PC-9 (cell line): ENCODE results near the gene HSPA9. TPM values are rescaled to one million over a fixed set of nuclear protein-coding genes. Genes with fewer than 3 reads are reported as not detected.

ENCODE experiments used
- BruUV-seq: library from RNA; stranded (reverse); fragments of 400-500 nt; replicated peaks from 2 replicates; lab custom pipeline; 2021; lab: Mats Ljungman, UMichigan
- CTCF ChIA-PET: fragments of 300-600 bp; sonication (Branson Sonifier 250); formaldehyde crosslinking; loops from one replicate; lab custom pipeline; 2022; ENCODE audit warnings: antibody characterized with exemption; lab: Charles Lee
- POLR2A ChIA-PET: fragments of 300-600 bp; sonication (Branson Sonifier 250); formaldehyde crosslinking; loops from one replicate; lab custom pipeline; 2022; ENCODE audit warnings: antibody characterized with exemption; ENCODE audit not compliant: unreplicated experiment; lab: Charles Lee
- DNase-seq, 2 experiments: peaks; one replicate each; pipeline versions ENCODE4 v3.0.0 to v3.0.0-alpha.2; 2015 to 2022; ENCODE audit warnings: mixed read lengths in 1 of 2
- H2AFZ ChIP-seq: fragments of 200-600 bp; sonication (generic); 2 replicates; pipeline ENCODE4 v1.8.1; 2017; ENCODE audit warnings: antibody characterized with exemption
- H3F3A ChIP-seq: fragments of 200-600 bp; sonication (generic); 2 replicates; pipeline ENCODE4 v1.8.1; 2017; ENCODE audit warnings: antibody characterized with exemption, mild to moderate bottlenecking, low read depth; ENCODE audit not compliant: insufficient read depth
- H3K27ac ChIP-seq: fragments of 200-600 bp; sonication (generic); 2 replicates; pipeline ENCODE4 v1.6.1; 2016; ENCODE audit warnings: mixed run types
- H3K27me3 ChIP-seq: fragments of 200-600 bp; sonication (generic); 2 replicates; pipeline ENCODE4 v1.6.1; 2016; ENCODE audit warnings: low read depth, mixed run types; ENCODE audit not compliant: insufficient read depth
- H3K36me3 ChIP-seq: fragments of 200-600 bp; sonication (generic); 2 replicates; pipeline ENCODE4 v1.6.1; 2016; ENCODE audit warnings: low read depth, mixed run types
- H3K4me1 ChIP-seq: fragments of 200-600 bp; sonication (generic); replicated peaks from 2 replicates; pipeline ENCODE4 v1.6.1; 2016; ENCODE audit warnings: mixed run types; ENCODE audit not compliant: insufficient read depth
- H3K4me2 ChIP-seq: fragments of 200-600 bp; sonication (generic); 2 replicates; pipeline ENCODE4 v1.6.1; 2017; ENCODE audit warnings: mixed run types
- H3K4me3 ChIP-seq: fragments of 200-600 bp; sonication (generic); 2 replicates; pipeline ENCODE4 v1.6.1; 2016; ENCODE audit warnings: mixed run types
- H3K79me2 ChIP-seq: fragments of 200-600 bp; sonication (generic); 2 replicates; pipeline ENCODE4 v1.6.1; 2017; ENCODE audit warnings: low read depth, mixed run types
- H3K9me2 ChIP-seq: fragments of 200-600 bp; sonication (generic); 2 replicates; pipeline ENCODE4 v1.8.1; 2017; ENCODE audit warnings: mild to moderate bottlenecking; ENCODE audit not compliant: insufficient read depth
- H3K9me3 ChIP-seq: fragments of 200-600 bp; sonication (generic); 2 replicates; pipeline ENCODE4 v1.8.1; 2016; ENCODE audit warnings: low read depth; ENCODE audit not compliant: insufficient read depth
- H4K20me1 ChIP-seq: fragments of 200-600 bp; sonication (generic); 2 replicates; pipeline ENCODE4 v1.8.1; 2017; ENCODE audit not compliant: insufficient read depth
- CTCF ChIP-seq: fragments of 200-600 bp; sonication (generic); conservative IDR thresholded peaks from 2 replicates; pipeline ENCODE4 v1.6.1; 2017; ENCODE audit warnings: mixed run types, antibody characterized with exemption, mild to moderate bottlenecking, moderate library complexity
- EZH2 ChIP-seq: fragments of 200-600 bp; sonication (generic); IDR thresholded peaks from 2 replicates; pipeline ENCODE4 v1.8.0; 2017; ENCODE audit warnings: antibody characterized with exemption, low read depth
- intact Hi-C: fragments of 100-400 bp; cut with micrococcal nuclease; formaldehyde crosslinking; loops from one replicate; pipeline ENCODE4 v1.10.0; 2022; ENCODE audit not compliant: unreplicated experiment
- total RNA-seq: library from RNA; stranded (reverse); gene quantifications from 2 replicates; pipeline ENCODE4 v1.2.3, GENCODE V29; 2021

Gene HSPA9
- total RNA-seq, 1 experiment from 2014 or later = 256 TPM

DNA sequence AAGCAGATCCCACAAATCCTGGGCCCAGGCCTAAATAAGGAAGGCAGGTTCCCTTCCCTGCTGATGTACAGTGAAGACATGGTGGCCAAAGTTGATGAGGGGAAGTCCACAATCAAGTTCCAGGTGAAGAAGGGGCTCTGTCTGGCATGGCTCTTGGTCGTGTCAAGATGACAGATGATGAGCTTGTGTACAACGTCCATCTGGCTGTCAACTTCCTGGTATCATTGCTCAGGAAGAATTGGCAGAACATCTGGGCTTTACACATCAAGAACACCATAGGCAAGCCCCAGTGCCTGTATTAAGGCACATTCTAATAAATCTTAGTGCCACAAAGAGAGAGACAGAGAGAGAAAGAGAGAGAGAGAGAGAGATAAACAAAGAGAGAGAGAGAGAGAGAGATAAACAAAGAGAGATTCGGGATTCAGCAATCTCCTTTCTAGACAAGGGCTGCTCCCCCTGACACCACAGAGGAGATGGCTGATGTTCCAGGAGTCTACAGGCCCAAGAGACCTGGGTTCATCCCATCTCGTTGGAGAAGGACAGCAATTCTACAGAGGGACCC is 45.5 kb upstream of the HSPA9 start:
- Histone ChIP-seq H3K79me2 (no peaks in the 10 kb centered on the region), H2AFZ (no peak overlapping the region), H3K9me3 (no peaks in the 10 kb centered on the region), H3K4me2 (no peak overlapping the region), H3K27me3 (no peaks in the 10 kb centered on the region), H3K4me3 (no peak overlapping the region), H3F3A (no peaks in the 10 kb centered on the region), H4K20me1 (no peaks in the 10 kb centered on the region), H3K4me1 (no peaks in the 10 kb centered on the region), H3K9me2 (no peaks in the 10 kb centered on the region), H3K27ac (no peak overlapping the region), H3K36me3 (no peaks in the 10 kb centered on the region)
- intact Hi-C loops = no loop called here
- no peak for DNase-seq
- no peak for TF ChIP-seq EZH2
- TF ChIP-seq CTCF = no peak
- ChIA-PET CTCF (interaction anchor here (0.6 kb wide), 1 partner anchor 169 kb away, joined by 3 read pairs; no protein-coding TSS in a partner anchor), POLR2A (interaction anchor here (0.6 kb wide), 2 partner anchors 34 to 262 kb away, joined by 3 to 13 read pairs; no protein-coding TSS in a partner anchor)
- BruUV-seq = no TSS peak

DNA sequence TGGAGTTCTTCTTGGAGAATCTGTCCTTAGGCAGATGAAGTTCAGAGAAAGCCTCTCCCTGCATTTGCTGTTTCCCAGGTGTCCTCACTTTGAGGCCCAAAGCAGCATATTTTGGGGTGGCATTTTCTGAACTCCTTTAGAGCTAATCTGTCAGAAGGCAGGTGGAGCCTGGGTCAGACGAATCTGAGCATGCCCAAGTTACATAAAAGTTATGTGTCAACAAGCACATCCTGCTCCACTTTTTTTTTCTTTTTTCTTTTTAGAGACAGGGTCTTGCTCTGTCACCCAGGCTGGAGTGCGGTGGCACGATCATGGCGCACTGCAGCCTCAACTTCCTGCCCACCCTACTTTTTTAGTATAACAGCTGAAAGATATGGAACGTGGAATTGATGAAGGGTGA is 41.3 kb upstream of the HSPA9 start:
- H3K27ac ChIP-seq = no peak overlapping the region
- H3K4me2 ChIP-seq = no peak overlapping the region
- no peak overlapping the region for H3K4me3 ChIP-seq
- H3K9me3 ChIP-seq = no peaks in the 10 kb centered on the region
- no peaks in the 10 kb centered on the region for H3K79me2 ChIP-seq
- ChIA-PET POLR2A (no interaction called here), CTCF (no interaction called here)
- peaks cover 7% of the 10 kb centered on the region for H3K4me1 ChIP-seq
- no peaks in the 10 kb centered on the region for H3K27me3 ChIP-seq
- no peak overlapping the region for H2AFZ ChIP-seq
- no peaks in the 10 kb centered on the region for H4K20me1 ChIP-seq
- intact Hi-C loops = no loop called here
- BruUV-seq = no TSS peak
- no peak for TF ChIP-seq CTCF
- no peak for DNase-seq
- H3F3A ChIP-seq = no peaks in the 10 kb centered on the region; the same call in 1 of the 2 replicates
- H3K9me2 ChIP-seq = no peaks in the 10 kb centered on the region
- H3K36me3 ChIP-seq = no peaks in the 10 kb centered on the region

DNA sequence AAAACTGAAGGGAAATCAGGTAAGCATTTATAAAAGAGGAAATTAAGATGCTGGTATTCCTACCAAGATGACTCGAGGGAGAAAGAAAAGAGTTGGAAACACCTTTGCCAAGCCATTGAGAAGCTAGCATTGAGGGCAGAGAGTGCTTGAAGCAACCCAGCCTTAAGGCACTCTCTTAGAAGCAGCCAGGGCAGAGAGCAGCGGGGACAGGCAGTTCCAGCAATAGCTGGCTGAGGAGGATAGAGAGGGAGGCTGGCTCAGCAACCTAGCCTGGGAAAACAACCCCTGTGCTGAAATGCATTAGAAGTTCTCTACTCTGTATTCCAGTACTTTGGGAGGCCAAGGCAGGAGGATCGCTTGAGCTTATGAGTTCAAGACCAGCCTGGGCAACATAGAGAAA is 40.3 kb upstream of the HSPA9 start:
- DNase-seq = no peak
- peaks cover 14% of the 10 kb centered on the region for H3K4me1 ChIP-seq
- TF ChIP-seq CTCF (no peak), EZH2 (no peak)
- intact Hi-C loops = no loop called here
- no peak overlapping the region for H3K4me3 ChIP-seq
- CTCF ChIA-PET = no interaction called here
- no peak overlapping the region for H3K27ac ChIP-seq
- H3K36me3 ChIP-seq = no peaks in the 10 kb centered on the region
- H2AFZ ChIP-seq = no peak overlapping the region
- H3K4me2 ChIP-seq = no peak overlapping the region
- no peaks in the 10 kb centered on the region; the same call in 1 of the 2 replicates for H3F3A ChIP-seq
- H3K9me3 ChIP-seq = no peaks in the 10 kb centered on the region
- BruUV-seq = no TSS peak
- no peaks in the 10 kb centered on the region for H3K79me2 ChIP-seq
- H4K20me1 ChIP-seq = no peaks in the 10 kb centered on the region
- H3K27me3 ChIP-seq = no peaks in the 10 kb centered on the region
- H3K9me2 ChIP-seq = no peaks in the 10 kb centered on the region
- POLR2A ChIA-PET = no interaction called here
